Measurements from ENCODE around the gene CRYL1.
"Not testable (repeated sequence)": the region's sequence is repeated elsewhere in the genome, so short reads cannot be mapped to it uniquely, and the experiment has no call there.

Gene CRYL1

DNA sequence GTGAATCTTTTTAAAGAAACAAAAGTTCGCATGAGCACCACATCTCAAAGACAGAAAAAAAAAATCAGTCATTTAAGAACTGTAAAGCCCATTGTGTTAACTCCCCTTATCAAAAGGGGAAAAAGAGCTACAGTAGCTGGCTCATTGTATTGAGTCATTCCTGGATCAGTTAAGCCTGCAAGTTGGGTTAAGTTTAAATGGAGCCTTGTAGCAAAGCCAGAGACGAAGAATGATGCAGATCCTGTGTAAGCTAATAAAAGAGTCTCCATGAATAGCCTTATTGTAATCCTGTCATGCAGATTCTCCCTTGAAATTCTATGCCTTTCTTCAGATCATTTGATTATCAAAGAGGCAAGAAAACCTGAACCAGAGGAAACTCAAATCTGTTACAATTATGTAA, 83.8 kb downstream of the CRYL1 start:
- peaks cover 16% of the 10 kb centered on the region for H3K4me1 ChIP-seq (ENCODE audit: control insufficient read depth, insufficient read depth, low read length)
- no peak overlapping the region for H3K4me3 ChIP-seq (ENCODE audit: low read depth, low read length)
- H3K9me3 ChIP-seq (ENCODE audit: control insufficient read depth, insufficient read depth, low read length) = no peaks in the 10 kb centered on the region
- no peaks in the 10 kb centered on the region for H3K36me3 ChIP-seq (ENCODE audit: control insufficient read depth, insufficient read depth, low read length)
- H3K9ac ChIP-seq (ENCODE audit: low read depth, low read length) = no peak overlapping the region
- H3K27me3 ChIP-seq (ENCODE audit: control insufficient read depth, insufficient read depth, low read length) = no peaks in the 10 kb centered on the region

- Histone ChIP-seq H3K4me1 (ENCODE audit: control insufficient read depth, insufficient read depth, low read length) (peaks cover 16% of the 10 kb centered on the region), H3K4me3 (ENCODE audit: low read depth, low read length) (no peak overlapping the region), H3K9me3 (ENCODE audit: control insufficient read depth, insufficient read depth, low read length) (no peaks in the 10 kb centered on the region), H3K27me3 (ENCODE audit: control insufficient read depth, insufficient read depth, low read length) (no peaks in the 10 kb centered on the region), H3K9ac (ENCODE audit: low read depth, low read length) (no peak overlapping the region), H3K36me3 (ENCODE audit: control insufficient read depth, insufficient read depth, low read length) (peaks cover 3% of the 10 kb centered on the region)
These were observed 84.6 kb downstream of the CRYL1 start for GRCh38 chr13:20441056-20441455.

DNA sequence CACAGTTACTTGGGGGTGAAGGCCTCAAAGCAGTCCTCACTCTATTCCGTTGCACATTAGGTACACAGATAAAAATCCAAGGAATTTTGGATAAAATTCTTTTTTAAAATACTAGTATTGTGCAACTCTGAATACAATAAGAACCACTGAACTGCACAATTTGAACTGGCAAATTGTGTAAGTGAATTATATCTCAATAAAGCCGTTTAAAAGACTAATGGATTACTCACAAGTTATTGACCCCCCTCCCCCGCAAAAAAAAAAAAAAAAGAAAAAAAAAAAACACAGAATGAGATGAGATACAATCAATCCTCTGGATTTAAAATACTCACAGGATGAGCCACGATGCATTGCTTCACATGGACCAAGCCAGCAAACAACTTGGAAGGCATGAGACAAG, 86.4 kb downstream of the CRYL1 start:
- Histone ChIP-seq H3K4me1 (ENCODE audit: control insufficient read depth, insufficient read depth, low read length) (peaks cover 16% of the 10 kb centered on the region), H3K36me3 (ENCODE audit: control insufficient read depth, insufficient read depth, low read length) (peaks cover 3% of the 10 kb centered on the region), H3K9me3 (ENCODE audit: control insufficient read depth, insufficient read depth, low read length) (no peaks in the 10 kb centered on the region), H3K9ac (ENCODE audit: low read depth, low read length) (no peak overlapping the region), H3K27me3 (ENCODE audit: control insufficient read depth, insufficient read depth, low read length) (no peaks in the 10 kb centered on the region), H3K4me3 (ENCODE audit: low read depth, low read length) (no peak overlapping the region)

GRCh38 chr13:20438801-20439200, 86.9 kb downstream of the CRYL1 start:
- H3K9me3 ChIP-seq (ENCODE audit: control insufficient read depth, insufficient read depth, low read length) = no peaks in the 10 kb centered on the region
- H3K4me3 ChIP-seq (ENCODE audit: low read depth, low read length) = no peak overlapping the region
- H3K9ac ChIP-seq (ENCODE audit: low read depth, low read length) = no peak overlapping the region
- no peaks in the 10 kb centered on the region for H3K27me3 ChIP-seq (ENCODE audit: control insufficient read depth, insufficient read depth, low read length)
- peaks cover 3% of the 10 kb centered on the region for H3K36me3 ChIP-seq (ENCODE audit: control insufficient read depth, insufficient read depth, low read length)
- H3K4me1 ChIP-seq (ENCODE audit: control insufficient read depth, insufficient read depth, low read length) = peaks cover 16% of the 10 kb centered on the region

DNA sequence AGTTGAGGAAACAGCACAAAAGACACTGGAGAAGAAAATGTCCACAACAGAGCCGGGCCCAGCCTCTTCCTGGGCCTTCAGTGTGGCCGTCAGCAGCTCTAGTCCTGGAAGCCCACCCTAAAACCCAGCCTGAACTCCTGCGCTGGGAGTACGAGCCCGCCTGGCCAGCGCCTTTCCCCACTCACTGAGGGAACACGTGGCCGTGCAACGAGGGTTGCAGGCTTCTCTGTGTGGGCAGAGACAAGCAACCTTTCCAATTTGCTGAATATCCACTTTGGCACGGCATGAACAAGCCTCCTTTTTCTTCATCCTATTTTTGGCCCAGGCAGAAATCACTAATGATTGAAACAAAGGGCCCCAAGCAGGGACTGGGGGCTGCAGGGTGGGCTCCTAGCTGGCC, 89.2 kb downstream of the CRYL1 start:
- H3K9ac ChIP-seq (ENCODE audit: low read depth, low read length) = no peak overlapping the region
- no peaks in the 10 kb centered on the region for H3K9me3 ChIP-seq (ENCODE audit: control insufficient read depth, insufficient read depth, low read length)
- peaks cover 3% of the 10 kb centered on the region for H3K36me3 ChIP-seq (ENCODE audit: control insufficient read depth, insufficient read depth, low read length)
- no peaks in the 10 kb centered on the region for H3K27me3 ChIP-seq (ENCODE audit: control insufficient read depth, insufficient read depth, low read length)
- H3K4me3 ChIP-seq (ENCODE audit: low read depth, low read length) = no peak overlapping the region
- H3K4me1 ChIP-seq (ENCODE audit: control insufficient read depth, insufficient read depth, low read length) = peaks cover 7% of the 10 kb centered on the region

- peaks cover 3% of the 10 kb centered on the region for H3K4me1 ChIP-seq (ENCODE audit: control insufficient read depth, insufficient read depth, low read length)
- H3K4me3 ChIP-seq (ENCODE audit: low read depth, low read length) = no peak overlapping the region
- H3K9ac ChIP-seq (ENCODE audit: low read depth, low read length) = no peak overlapping the region
- peaks cover 3% of the 10 kb centered on the region for H3K36me3 ChIP-seq (ENCODE audit: control insufficient read depth, insufficient read depth, low read length)
- H3K27me3 ChIP-seq (ENCODE audit: control insufficient read depth, insufficient read depth, low read length) = no peaks in the 10 kb centered on the region
- no peaks in the 10 kb centered on the region for H3K9me3 ChIP-seq (ENCODE audit: control insufficient read depth, insufficient read depth, low read length)
These were observed 89.9 kb downstream of the CRYL1 start for GRCh38 chr13:20435616-20436368.

DNA sequence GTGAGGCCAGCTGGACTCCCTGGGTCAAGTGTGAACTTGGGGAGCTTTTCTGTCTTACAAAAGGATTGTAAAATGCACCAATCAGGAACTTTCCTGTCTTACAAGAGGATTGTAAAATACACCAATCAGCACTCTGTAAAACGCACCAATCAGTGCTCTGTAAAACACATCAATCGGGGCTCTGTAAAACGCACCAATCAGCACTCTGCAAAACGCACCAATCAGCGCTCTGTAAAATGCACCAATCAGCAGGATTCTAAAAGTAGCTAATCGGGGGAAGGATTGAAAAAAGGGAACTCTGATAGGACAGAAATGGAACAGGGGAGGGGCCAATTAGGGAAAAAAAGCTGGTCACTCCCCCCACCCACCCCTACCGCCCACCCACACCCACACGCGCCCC, 91.4 kb downstream of the CRYL1 start:
- H3K4me3 ChIP-seq (ENCODE audit: low read depth, low read length); H3K4me1 ChIP-seq (ENCODE audit: control insufficient read depth, insufficient read depth, low read length); H3K9me3 ChIP-seq (ENCODE audit: control insufficient read depth, insufficient read depth, low read length); H3K9ac ChIP-seq (ENCODE audit: low read depth, low read length); H3K27me3 ChIP-seq (ENCODE audit: control insufficient read depth, insufficient read depth, low read length); H3K36me3 ChIP-seq (ENCODE audit: control insufficient read depth, insufficient read depth, low read length): not testable (repeated sequence)

DNA sequence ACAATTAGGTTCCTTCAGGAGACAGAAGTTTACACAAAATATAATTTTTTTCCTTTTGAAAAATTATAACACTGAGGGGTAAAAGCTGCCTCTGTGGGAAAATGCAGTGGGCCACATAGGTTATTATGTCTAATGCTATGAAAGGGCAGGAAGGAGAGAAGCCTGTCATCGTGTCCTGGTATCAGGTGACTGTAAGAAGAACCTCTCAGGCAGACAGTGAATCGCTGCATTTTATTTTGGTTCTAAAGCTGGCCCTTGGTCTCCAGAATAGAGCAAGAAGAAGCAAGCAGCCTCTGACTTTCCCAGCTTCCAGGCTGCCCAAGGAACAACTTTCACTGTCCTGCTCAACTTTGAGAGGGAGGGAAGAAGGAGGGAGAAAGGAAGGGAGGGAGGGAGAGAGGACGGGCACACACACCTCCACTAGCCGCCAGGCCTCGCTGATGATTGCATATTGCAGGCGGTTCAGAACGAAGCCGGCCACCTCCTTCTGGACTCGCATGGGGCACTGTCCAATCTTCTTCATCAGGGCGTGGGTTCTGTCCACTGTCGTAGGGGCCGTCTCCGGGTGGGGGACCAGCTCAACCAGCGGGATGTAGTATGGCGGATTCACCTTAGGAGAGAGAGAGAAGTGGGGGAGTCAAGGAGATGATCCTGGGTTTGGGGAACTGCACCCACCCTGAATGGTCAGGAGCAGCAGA, 93.8 kb downstream of the CRYL1 start:
- H3K27me3 ChIP-seq (ENCODE audit: control insufficient read depth, insufficient read depth, low read length) = no peaks in the 10 kb centered on the region
- no peak overlapping the region for H3K9ac ChIP-seq (ENCODE audit: low read depth, low read length)
- H3K36me3 ChIP-seq (ENCODE audit: control insufficient read depth, insufficient read depth, low read length) = peaks cover 3% of the 10 kb centered on the region

GRCh38 chr13:20431080-20431479, 94.6 kb downstream of the CRYL1 start:
- Histone ChIP-seq H3K4me1 (ENCODE audit: control insufficient read depth, insufficient read depth, low read length) (no peaks in the 10 kb centered on the region), H3K9ac (ENCODE audit: low read depth, low read length) (no peak overlapping the region), H3K4me3 (ENCODE audit: low read depth, low read length) (no peak overlapping the region), H3K36me3 (ENCODE audit: control insufficient read depth, insufficient read depth, low read length) (no peaks in the 10 kb centered on the region), H3K9me3 (ENCODE audit: control insufficient read depth, insufficient read depth, low read length) (no peaks in the 10 kb centered on the region), H3K27me3 (ENCODE audit: control insufficient read depth, insufficient read depth, low read length) (no peaks in the 10 kb centered on the region)

More for the DNA sequence above, 93.8 kb downstream of the CRYL1 start:
- Histone ChIP-seq H3K4me1 (ENCODE audit: control insufficient read depth, insufficient read depth, low read length) (no peaks in the 10 kb centered on the region), H3K9me3 (ENCODE audit: control insufficient read depth, insufficient read depth, low read length) (no peaks in the 10 kb centered on the region), H3K4me3 (ENCODE audit: low read depth, low read length) (no peak overlapping the region)

- H3K36me3 ChIP-seq (ENCODE audit: control insufficient read depth, insufficient read depth, low read length) = no peaks in the 10 kb centered on the region
- no peaks in the 10 kb centered on the region for H3K27me3 ChIP-seq (ENCODE audit: control insufficient read depth, insufficient read depth, low read length)
- no peak overlapping the region for H3K9ac ChIP-seq (ENCODE audit: low read depth, low read length)
- H3K4me3 ChIP-seq (ENCODE audit: low read depth, low read length) = no peak overlapping the region
- no peaks in the 10 kb centered on the region for H3K9me3 ChIP-seq (ENCODE audit: control insufficient read depth, insufficient read depth, low read length)
- H3K4me1 ChIP-seq (ENCODE audit: control insufficient read depth, insufficient read depth, low read length) = no peaks in the 10 kb centered on the region
These were observed 95.4 kb downstream of the CRYL1 start for GRCh38 chr13:20430296-20430695.

- no peaks in the 10 kb centered on the region for H3K9me3 ChIP-seq (ENCODE audit: control insufficient read depth, insufficient read depth, low read length)
- no peaks in the 10 kb centered on the region for H3K4me1 ChIP-seq (ENCODE audit: control insufficient read depth, insufficient read depth, low read length)
- H3K36me3 ChIP-seq (ENCODE audit: control insufficient read depth, insufficient read depth, low read length) = no peaks in the 10 kb centered on the region
- no peaks in the 10 kb centered on the region for H3K27me3 ChIP-seq (ENCODE audit: control insufficient read depth, insufficient read depth, low read length)
- no peak overlapping the region for H3K4me3 ChIP-seq (ENCODE audit: low read depth, low read length)
- no peak overlapping the region for H3K9ac ChIP-seq (ENCODE audit: low read depth, low read length)
These were observed 96.0 kb downstream of the CRYL1 start for GRCh38 chr13:20429682-20430081.

All from iPS-15b (cell line).